ENCODE results near the gene RPL22L1. TPM values are rescaled to one million over a fixed set of nuclear protein-coding genes. Genes with fewer than 3 reads are reported as not detected.
"Not testable (repeated sequence)": the region's sequence is repeated elsewhere in the genome, so short reads cannot be mapped to it uniquely, and the experiment has no call there.

Gene RPL22L1
- total and polyA plus RNA-seq, 2 experiments from 2014 or later: 82.2 to 110 TPM

- not testable (repeated sequence) for H3K4me2 ChIP-seq (ENCODE audit: unreplicated experiment); H3K9ac ChIP-seq; H2AFZ ChIP-seq; H3K27me3 ChIP-seq (replicated peaks; ENCODE audit: insufficient read depth); H3K36me3 ChIP-seq (ENCODE audit: low read depth); DNase-seq; H3K9me2 ChIP-seq (ENCODE audit: insufficient read depth); H3K27ac ChIP-seq; H4K20me1 ChIP-seq (ENCODE audit: insufficient read depth); H3K4me3 ChIP-seq; H3F3A ChIP-seq (ENCODE audit: insufficient read depth); H3K4me1 ChIP-seq (ENCODE audit: insufficient read depth); H3K9me3 ChIP-seq (ENCODE audit: low read depth); H3K79me2 ChIP-seq (ENCODE audit: insufficient read depth)
- WGBS, 2 experiments (ENCODE audit: low coverage in 1 of 2, low lambda C conversion rate in 2 of 2, missing lambda C conversion rate in 2 of 2): 73 to 91% methylated on average over 2 of the region's 2 CpGs
- in situ Hi-C loops (cut with MboI): loop anchor here (10.0 kb wide), 2 partner anchors 403 to 513 kb away; partner anchors contain the start of gene CLDN11
Observed at GRCh38 chr3:170817471-170817870, 52.5 kb downstream of the RPL22L1 start.

- H3K79me2 ChIP-seq (ENCODE audit: insufficient read depth): no peaks in the 10 kb centered on the region
- H3K9ac ChIP-seq: no peak overlapping the region
- no peaks in the 10 kb centered on the region for H3K27me3 ChIP-seq (replicated peaks; ENCODE audit: insufficient read depth)
- no peaks in the 10 kb centered on the region for H3K36me3 ChIP-seq (ENCODE audit: low read depth)
- TF ChIP-seq EZH2 (IDR thresholded peaks at IDR 0.05; ENCODE audit: insufficient read depth, poor library complexity, severe bottlenecking): no peak
- TF ChIP-seq EZH2phosphoT487 (IDR thresholded peaks at IDR 0.05; ENCODE audit: insufficient read depth, low read depth): no peak
- no peaks in the 10 kb centered on the region for H3K9me3 ChIP-seq (ENCODE audit: low read depth)
- DNase-seq: no peak
- no peak overlapping the region for H3K4me2 ChIP-seq (ENCODE audit: unreplicated experiment)
- H3K4me1 ChIP-seq (ENCODE audit: insufficient read depth): peaks cover 3% of the 10 kb centered on the region; the same call in 1 of the 2 replicates
- no peak overlapping the region for H3K4me3 ChIP-seq
- H4K20me1 ChIP-seq (ENCODE audit: insufficient read depth): no peaks in the 10 kb centered on the region
- no peak overlapping the region for H3K27ac ChIP-seq
- 0 out of 2 replicates have a peak, but pooled peaks cover under 1% of the 10 kb centered on the region for H3F3A ChIP-seq (ENCODE audit: insufficient read depth)
- in situ Hi-C loops (cut with MboI): loop anchor here (10.0 kb wide), 2 partner anchors 402 to 512 kb away; partner anchors contain the start of gene CLDN11
- no peak overlapping the region for H2AFZ ChIP-seq
- no peaks in the 10 kb centered on the region for H3K9me2 ChIP-seq (ENCODE audit: insufficient read depth)
- 61 to 69% methylated on average over 2 of the region's 2 CpGs for WGBS, 2 experiments (ENCODE audit: low coverage in 1 of 2, low lambda C conversion rate in 2 of 2, missing lambda C conversion rate in 2 of 2)
Observed at GRCh38 chr3:170816841-170817240, 53.2 kb downstream of the RPL22L1 start.

GRCh38 chr3:170816341-170816740 lies 53.7 kb downstream of the RPL22L1 start:
- WGBS, 2 experiments (ENCODE audit: low coverage in 1 of 2, low lambda C conversion rate in 2 of 2, missing lambda C conversion rate in 2 of 2): 82 to 88% methylated on average over 2 of the region's 2 CpGs
- no peaks in the 10 kb centered on the region for H4K20me1 ChIP-seq (ENCODE audit: insufficient read depth)
- no peak overlapping the region for H2AFZ ChIP-seq
- H3K9ac ChIP-seq: no peak overlapping the region
- H3K4me3 ChIP-seq: no peak overlapping the region
- in situ Hi-C loops (cut with MboI): loop anchor here (10.0 kb wide), 2 partner anchors 402 to 512 kb away; partner anchors contain the start of gene CLDN11
- H3K9me3 ChIP-seq (ENCODE audit: low read depth): no peaks in the 10 kb centered on the region
- DNase-seq: no peak
- TF ChIP-seq EZH2 (IDR thresholded peaks at IDR 0.05; ENCODE audit: insufficient read depth, poor library complexity, severe bottlenecking): no peak
- no peak for TF ChIP-seq EZH2phosphoT487 (IDR thresholded peaks at IDR 0.05; ENCODE audit: insufficient read depth, low read depth)
- no peak overlapping the region for H3K27ac ChIP-seq
- no peaks in the 10 kb centered on the region for H3K27me3 ChIP-seq (replicated peaks; ENCODE audit: insufficient read depth)
- H3K4me2 ChIP-seq (ENCODE audit: unreplicated experiment): no peak overlapping the region
- no peaks in the 10 kb centered on the region for H3K9me2 ChIP-seq (ENCODE audit: insufficient read depth)
- H3K36me3 ChIP-seq (ENCODE audit: low read depth): no peaks in the 10 kb centered on the region
- peaks cover 8% of the 10 kb centered on the region for H3K4me1 ChIP-seq (ENCODE audit: insufficient read depth)
- no peaks in the 10 kb centered on the region for H3K79me2 ChIP-seq (ENCODE audit: insufficient read depth)
- H3F3A ChIP-seq (ENCODE audit: insufficient read depth): peaks cover 5% of the 10 kb centered on the region; the same call in 1 of the 2 replicates

GRCh38 chr3:170815936-170816335 lies 54.1 kb downstream of the RPL22L1 start:
- no peak overlapping the region for H3K4me3 ChIP-seq
- no peaks in the 10 kb centered on the region for H3K79me2 ChIP-seq (ENCODE audit: insufficient read depth)
- H3K36me3 ChIP-seq (ENCODE audit: low read depth): no peaks in the 10 kb centered on the region
- H3K27ac ChIP-seq: no peak overlapping the region
- no peaks in the 10 kb centered on the region for H3K9me3 ChIP-seq (ENCODE audit: low read depth)
- H3K27me3 ChIP-seq (replicated peaks; ENCODE audit: insufficient read depth): no peaks in the 10 kb centered on the region
- H3F3A ChIP-seq (ENCODE audit: insufficient read depth): peaks cover 9% of the 10 kb centered on the region; the same call in 1 of the 2 replicates
- no peaks in the 10 kb centered on the region for H4K20me1 ChIP-seq (ENCODE audit: insufficient read depth)
- in situ Hi-C loops (cut with MboI): loop anchor here (10.0 kb wide), 2 partner anchors 401 to 511 kb away; partner anchors contain the start of gene CLDN11
- 81 to 87% methylated on average over 3 of the region's 3 CpGs for WGBS, 2 experiments (ENCODE audit: low coverage in 1 of 2, low lambda C conversion rate in 2 of 2, missing lambda C conversion rate in 2 of 2)
- H3K9me2 ChIP-seq (ENCODE audit: insufficient read depth): no peaks in the 10 kb centered on the region
- H3K9ac ChIP-seq: no peak overlapping the region
- no peak overlapping the region for H2AFZ ChIP-seq
- peaks cover 11% of the 10 kb centered on the region for H3K4me1 ChIP-seq (ENCODE audit: insufficient read depth)
- H3K4me2 ChIP-seq (ENCODE audit: unreplicated experiment): no peak overlapping the region
- no peak for DNase-seq
- no peak for TF ChIP-seq EZH2phosphoT487 (IDR thresholded peaks at IDR 0.05; ENCODE audit: insufficient read depth, low read depth)
- no peak for TF ChIP-seq EZH2 (IDR thresholded peaks at IDR 0.05; ENCODE audit: insufficient read depth, poor library complexity, severe bottlenecking)

- Histone ChIP-seq H3F3A (ENCODE audit: insufficient read depth) (peaks cover 15% of the 10 kb centered on the region), H3K79me2 (ENCODE audit: insufficient read depth) (no peaks in the 10 kb centered on the region), H3K9me2 (ENCODE audit: insufficient read depth) (no peaks in the 10 kb centered on the region), H3K9ac (no peak overlapping the region), H2AFZ (no peak overlapping the region), H4K20me1 (ENCODE audit: insufficient read depth) (no peaks in the 10 kb centered on the region), H3K4me2 (ENCODE audit: unreplicated experiment) (no peak overlapping the region), H3K36me3 (ENCODE audit: low read depth) (no peaks in the 10 kb centered on the region), H3K27me3 (replicated peaks; ENCODE audit: insufficient read depth) (no peaks in the 10 kb centered on the region), H3K4me3 (no peak overlapping the region), H3K27ac (no peak overlapping the region), H3K4me1 (ENCODE audit: insufficient read depth) (peaks cover 17% of the 10 kb centered on the region), H3K9me3 (ENCODE audit: low read depth) (no peaks in the 10 kb centered on the region)
- no peak for DNase-seq
- TF ChIP-seq EZH2phosphoT487 (IDR thresholded peaks at IDR 0.05; ENCODE audit: insufficient read depth, low read depth) (no peak), EZH2 (IDR thresholded peaks at IDR 0.05; ENCODE audit: insufficient read depth, poor library complexity, severe bottlenecking) (no peak)
- in situ Hi-C loops (cut with MboI): loop anchor here (10.0 kb wide), 2 partner anchors 401 to 511 kb away; partner anchors contain the start of gene CLDN11
- WGBS, 2 experiments (ENCODE audit: low coverage in 1 of 2, low lambda C conversion rate in 2 of 2, missing lambda C conversion rate in 2 of 2): 73 to 81% methylated on average over 8 of the region's 8 CpGs
Observed at GRCh38 chr3:170815340-170815739, 54.7 kb downstream of the RPL22L1 start.

Other genes with a start within 250 kb of the RPL22L1 start
- gene EIF5A2, start 38.4 kb upstream of the RPL22L1 start, total RNA-seq (2014; rRNA removed; shearing (Covaris generic)): 10.0 and 20.8 TPM in 2 replicates
- gene EIF5A2, start 38.4 kb upstream of the RPL22L1 start, polyA plus RNA-seq (2016; fragmentation: Nextera tagmentation; extraction: Ambion mirVana): 20.4 and 24.2 TPM in 2 replicates
- gene SLC2A2, start 156.5 kb upstream of the RPL22L1 start, total RNA-seq (2014; rRNA removed; shearing (Covaris generic)): not detected in 2 replicates
- gene SLC2A2, start 156.5 kb upstream of the RPL22L1 start, polyA plus RNA-seq (2016; fragmentation: Nextera tagmentation; extraction: Ambion mirVana): not detected in 2 replicates

Data from GM23248 (cell line).